ENCODE data around the gene PHF21A.

Gene PHF21A

DNA sequence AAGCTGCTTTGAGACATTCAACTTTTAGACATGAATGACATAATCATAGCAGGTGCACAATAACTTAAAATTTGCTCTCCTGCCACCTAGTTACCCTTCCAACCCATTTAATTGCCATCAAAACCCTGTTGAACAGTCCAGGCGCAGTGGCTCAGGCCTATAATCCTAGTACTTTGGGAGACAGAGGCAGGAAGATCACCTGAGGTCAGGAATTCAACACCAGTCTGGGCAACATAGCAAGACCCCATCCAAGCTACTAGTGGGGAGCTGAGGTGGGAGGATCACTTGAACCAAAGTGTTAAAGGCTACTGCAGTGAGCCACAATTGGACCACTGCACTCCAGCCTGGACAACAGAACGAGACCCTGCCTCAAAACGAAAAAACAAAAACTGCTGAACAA, 4.0 kb upstream of the PHF21A start:
- no peak for DNase-seq (ENCODE audit: low spot score)
- TF ChIP-seq CTCF (conservative IDR thresholded peaks at IDR 0.05; ENCODE audit: low read depth) = no peak
- ChIA-PET CTCF (interaction anchor here (0.5 to 0.6 kb wide), 2 partner anchors 11 to 436 kb away, joined by 3 read pairs; no protein-coding TSS in a partner anchor), POLR2A (ENCODE audit: low non-redundant PET) (no interaction called here)
- no peak overlapping the region for H3K27ac ChIP-seq

GRCh38 chr11:46122945-46123715, 1.9 kb upstream of the PHF21A start:
- CTCF ChIA-PET = interaction anchor here (0.6 to 1.0 kb wide), 2 partner anchors 16 to 95 kb away, joined by 4 read pairs; no protein-coding TSS in a partner anchor
- no peak for TF ChIP-seq CTCF (conservative IDR thresholded peaks at IDR 0.05; ENCODE audit: low read depth)

GRCh38 chr11:46121724-46122477, 647 bp upstream of the PHF21A start:
- DNase-seq (ENCODE audit: low spot score) = peak; percentile 63
- POLR2A ChIA-PET (ENCODE audit: low non-redundant PET) = interaction anchor here (0.5 to 0.6 kb wide), 2 partner anchors 111 to 121 kb away, joined by 3 to 4 read pairs; no protein-coding TSS in a partner anchor
- peak overlapping the region; percentile 99 for H3K27ac ChIP-seq
- TF ChIP-seq CTCF (conservative IDR thresholded peaks at IDR 0.05; ENCODE audit: low read depth) = no peak
- CTCF ChIA-PET = no interaction called here

More at GRCh38 chr11:46122945-46123715, 1.9 kb upstream of the PHF21A start:
- no peak for DNase-seq (ENCODE audit: low spot score)
- H3K27ac ChIP-seq = no peak overlapping the region
- POLR2A ChIA-PET (ENCODE audit: low non-redundant PET) = interaction anchor here (0.7 kb wide), 1 partner anchor 170 kb away, joined by 6 read pairs; no protein-coding TSS in a partner anchor

DNA sequence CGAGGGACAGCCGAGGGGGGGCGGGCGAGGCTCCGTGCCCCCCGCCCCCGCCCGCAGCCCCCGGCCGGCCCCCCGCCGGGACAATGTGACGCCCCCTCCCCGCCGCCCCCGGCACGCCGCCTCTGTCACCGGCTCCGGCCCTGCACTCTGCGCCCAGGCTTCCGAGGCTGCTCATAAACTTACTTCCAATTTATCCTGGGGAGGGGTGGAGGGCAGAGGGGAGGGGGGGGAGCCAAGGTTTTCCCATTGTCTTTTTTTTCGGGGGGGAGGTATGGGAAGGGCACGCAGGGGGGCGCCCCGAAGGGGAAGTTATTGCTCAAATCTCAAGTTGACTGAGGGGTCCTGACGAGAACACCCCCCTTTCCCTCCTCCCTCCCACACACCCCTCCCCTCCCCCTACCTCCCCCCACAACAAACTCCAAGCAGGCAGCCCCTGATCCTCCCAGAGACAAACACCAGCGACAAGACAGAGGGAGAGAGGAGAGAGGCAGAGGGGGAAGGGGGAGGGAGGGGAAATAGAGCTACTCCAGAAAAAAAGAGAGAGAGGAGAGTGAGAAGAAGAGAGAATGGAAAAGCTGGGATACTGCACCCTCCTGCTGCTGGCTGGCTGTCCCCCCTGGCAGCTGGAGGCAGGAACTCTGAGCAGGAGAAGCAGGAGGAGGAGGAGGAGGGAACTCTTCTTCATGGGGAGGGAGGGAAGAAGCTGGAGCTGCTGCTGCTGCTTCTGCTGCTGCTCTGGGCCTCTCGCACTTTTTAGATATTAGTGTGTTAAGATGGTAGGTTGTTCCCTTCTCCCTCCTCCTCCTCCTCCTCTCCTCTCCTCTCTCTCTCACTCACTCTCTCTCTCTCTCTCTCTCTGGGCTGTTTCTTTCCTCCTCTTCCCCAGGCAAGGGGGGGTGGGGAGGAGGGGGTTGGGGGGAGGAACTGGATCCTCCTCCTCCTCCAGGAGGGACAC, 631 bp downstream of the PHF21A start:
- TF ChIP-seq CTCF (conservative IDR thresholded peaks at IDR 0.05; ENCODE audit: low read depth) = no peak
- ChIA-PET POLR2A (ENCODE audit: low non-redundant PET) (interaction anchor here (0.6 kb wide), 1 partner anchor 118 kb away, joined by 4 read pairs; no protein-coding TSS in a partner anchor), CTCF (interaction anchor here (0.6 to 0.8 kb wide), 2 partner anchors 114 to 119 kb away, joined by 3 to 4 read pairs; no protein-coding TSS in a partner anchor)
- DNase-seq (ENCODE audit: low spot score) = peak; percentile 51
- H3K27ac ChIP-seq = peak overlapping the region; percentile 99

DNA sequence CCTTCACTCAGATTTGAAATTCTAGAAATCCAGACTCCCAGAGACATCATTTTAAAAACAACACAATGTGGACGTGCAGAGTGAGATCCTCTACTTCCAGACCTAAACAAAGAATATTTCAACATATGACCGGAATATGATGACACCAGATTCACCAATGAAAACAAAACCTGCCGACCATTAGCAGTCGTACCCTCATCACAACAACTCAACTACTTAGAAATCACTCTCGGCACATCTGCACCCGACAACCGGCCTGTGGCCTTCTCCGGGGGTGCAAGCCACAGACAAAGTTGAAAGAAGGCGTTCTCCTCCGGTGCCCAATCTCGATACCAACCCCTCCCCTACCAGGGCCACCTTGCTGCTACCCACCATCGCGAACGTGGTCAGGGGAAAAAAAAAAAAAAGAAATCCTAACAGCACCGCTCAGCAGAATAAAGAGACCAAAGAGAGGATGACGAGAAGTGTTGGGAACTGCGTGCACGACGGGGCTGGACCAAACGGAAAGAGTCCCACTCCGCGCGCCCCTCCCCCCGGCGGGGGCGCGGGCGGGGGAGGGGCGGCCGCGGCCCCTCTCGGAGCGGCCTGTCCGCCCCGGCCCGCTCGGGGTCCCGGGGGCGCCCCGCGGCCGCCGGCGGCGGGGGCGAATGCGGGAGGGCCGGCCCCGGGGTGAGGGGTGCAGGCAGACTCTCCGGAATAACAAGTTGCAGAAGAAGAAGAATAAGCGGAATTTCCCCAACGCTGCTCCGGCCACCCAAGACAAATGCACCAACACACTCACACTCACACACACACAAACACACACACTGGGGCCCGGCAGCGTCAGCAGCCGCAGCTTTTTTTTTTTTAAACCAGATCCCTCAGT, 1.7 kb downstream of the PHF21A start:
- CTCF ChIA-PET = interaction anchor here (0.6 to 1.3 kb wide), 3 partner anchors 102 to 120 kb away, joined by 3 to 4 read pairs (median 3); no protein-coding TSS in a partner anchor
- POLR2A ChIA-PET (ENCODE audit: low non-redundant PET) = no interaction called here
- peak; percentile 29 for DNase-seq (ENCODE audit: low spot score)
- no peak for TF ChIP-seq CTCF (conservative IDR thresholded peaks at IDR 0.05; ENCODE audit: low read depth)
- peak overlapping the region; percentile 99 for H3K27ac ChIP-seq

All from RWPE1 (cell line).